Chondrocyte (in vitro differentiated cells): ENCODE data around the gene WDR93. TPM values are rescaled to one million over a fixed set of nuclear protein-coding genes. Genes with fewer than 3 reads are reported as not detected.

Experiments
- DNase-seq: peaks from one replicate; pipeline ENCODE4 v3.0.0; 2021; ENCODE audit warnings: mixed read lengths, low spot score
- H3K27ac Mint-ChIP-seq: one replicate; pipeline ENCODE4 v1.8.0; 2021; ENCODE audit warnings: mild to moderate bottlenecking, moderate library complexity, mixed read lengths; ENCODE audit not compliant: unreplicated experiment
- H3K27me3 Mint-ChIP-seq: 2 replicates; pipeline ENCODE4 v1.8.0; 2021; ENCODE audit warnings: low read depth, mixed read lengths
- H3K36me3 Mint-ChIP-seq: 2 replicates; pipeline ENCODE4 v1.8.0; 2021; ENCODE audit warnings: low read depth, mixed read lengths
- H3K4me1 Mint-ChIP-seq: 2 replicates; pipeline ENCODE4 v1.8.0; 2021; ENCODE audit warnings: low read depth, mild to moderate bottlenecking, mixed read lengths
- H3K4me3 Mint-ChIP-seq: one replicate; pipeline ENCODE4 v1.8.0; 2021; ENCODE audit warnings: mild to moderate bottlenecking, moderate library complexity, mixed read lengths; ENCODE audit not compliant: unreplicated experiment
- H3K9me3 Mint-ChIP-seq: 2 replicates; pipeline ENCODE4 v1.8.0; 2021; ENCODE audit warnings: low read depth, mixed read lengths
- CTCF ChIP-seq: fragments of 200-600 bp; sonication (generic); IDR thresholded peaks from 2 replicates; pipeline ENCODE4 v1.5.0; 2021; ENCODE audit warnings: antibody characterized with exemption, mild to moderate bottlenecking, moderate library complexity
- total RNA-seq: library from RNA; stranded (reverse); gene quantifications from 3 replicates; pipeline ENCODE4 v1.2.1, GENCODE V29; 2021

WDR93 gene
- total RNA-seq, 1 donor from 2014 or later: not detected

GRCh38 chr15:89693696-89694095, 3.1 kb downstream of the WDR93 start:
- no peak overlapping the region for H3K27ac Mint-ChIP-seq
- no peaks in the 10 kb centered on the region for H3K9me3 Mint-ChIP-seq
- H3K27me3 Mint-ChIP-seq: peaks cover 18% of the 10 kb centered on the region
- H3K4me1 Mint-ChIP-seq: peaks cover 15% of the 10 kb centered on the region
- H3K36me3 Mint-ChIP-seq: no peaks in the 10 kb centered on the region
- no peak overlapping the region for H3K4me3 Mint-ChIP-seq
- DNase-seq: no peak
- no peak for TF ChIP-seq CTCF

- DNase-seq: no peak
- Mint-ChIP-seq H3K9me3 (no peaks in the 10 kb centered on the region), H3K4me3 (no peak overlapping the region), H3K36me3 (no peaks in the 10 kb centered on the region), H3K27me3 (peaks cover 20% of the 10 kb centered on the region), H3K4me1 (peaks cover 7% of the 10 kb centered on the region), H3K27ac (no peak overlapping the region)
- TF ChIP-seq CTCF: no peak
Measured at GRCh38 chr15:89695198-89695597, 4.6 kb downstream of the WDR93 start.

GRCh38 chr15:89704411-89704810, 13.8 kb downstream of the WDR93 start:
- H3K4me3 Mint-ChIP-seq: no peak overlapping the region
- H3K27me3 Mint-ChIP-seq: peaks cover 23% of the 10 kb centered on the region
- H3K36me3 Mint-ChIP-seq: no peaks in the 10 kb centered on the region
- H3K27ac Mint-ChIP-seq: peak overlapping the region; percentile 76
- no peak for DNase-seq
- peaks cover 25% of the 10 kb centered on the region for H3K4me1 Mint-ChIP-seq
- no peaks in the 10 kb centered on the region for H3K9me3 Mint-ChIP-seq
- TF ChIP-seq CTCF: no peak

DNA sequence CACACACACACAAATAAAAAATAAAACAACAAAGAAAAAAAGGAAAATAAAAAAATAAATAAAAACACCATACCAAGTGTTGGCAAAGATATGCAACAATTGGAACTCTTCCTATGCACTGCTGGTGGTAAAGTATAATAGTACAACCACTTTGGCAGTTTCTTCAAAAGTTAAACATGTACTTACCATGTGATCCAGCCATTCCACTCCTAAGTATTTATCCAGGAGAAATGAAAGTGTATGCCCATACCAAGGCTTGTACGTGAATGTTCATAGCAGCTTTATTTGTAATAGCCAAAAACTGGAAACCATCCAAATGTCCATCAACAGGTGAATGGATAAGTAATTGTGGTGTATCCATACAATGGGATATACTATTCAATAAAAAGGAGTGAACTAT, 17.0 kb downstream of the WDR93 start:
- no peak overlapping the region for H3K4me3 Mint-ChIP-seq
- H3K9me3 Mint-ChIP-seq: peaks cover 7% of the 10 kb centered on the region

GRCh38 chr15:89714775-89715174, 24.2 kb downstream of the WDR93 start:
- no peak overlapping the region for H3K4me3 Mint-ChIP-seq
- H3K27ac Mint-ChIP-seq: no peak overlapping the region

More for the DNA sequence above, 17.0 kb downstream of the WDR93 start:
- H3K36me3 Mint-ChIP-seq: peaks cover 2% of the 10 kb centered on the region
- H3K27ac Mint-ChIP-seq: no peak overlapping the region
- H3K27me3 Mint-ChIP-seq: peaks cover 18% of the 10 kb centered on the region
- H3K4me1 Mint-ChIP-seq: peaks cover 21% of the 10 kb centered on the region
- DNase-seq: no peak
- TF ChIP-seq CTCF: no peak

More at GRCh38 chr15:89714775-89715174, 24.2 kb downstream of the WDR93 start:
- H3K36me3 Mint-ChIP-seq: peaks cover 2% of the 10 kb centered on the region
- H3K9me3 Mint-ChIP-seq: peaks cover 7% of the 10 kb centered on the region
- no peaks in the 10 kb centered on the region for H3K4me1 Mint-ChIP-seq
- TF ChIP-seq CTCF: no peak
- peaks cover 5% of the 10 kb centered on the region for H3K27me3 Mint-ChIP-seq
- no peak for DNase-seq
